GM12864 (cell line): Measurements from ENCODE around the gene SEMA5A.

Experiments used
- DNase-seq: peaks from one replicate; pipeline ENCODE4 v3.0.0-alpha.2; 2011; ENCODE audit warnings: low read depth
- H3K4me3 ChIP-seq: 2 replicates; pipeline ENCODE4 v1.5.1; 2011; ENCODE audit warnings: mild to moderate bottlenecking, low read depth, low read length, control low read depth
- CTCF ChIP-seq: IDR thresholded peaks from 2 replicates; pipeline ENCODE4 v1.5.1; 2011; ENCODE audit warnings: low read depth, mild to moderate bottlenecking, moderate library complexity, low read length, control low read depth, inconsistent platforms; ENCODE audit errors: missing control alignments

Gene SEMA5A

DNA sequence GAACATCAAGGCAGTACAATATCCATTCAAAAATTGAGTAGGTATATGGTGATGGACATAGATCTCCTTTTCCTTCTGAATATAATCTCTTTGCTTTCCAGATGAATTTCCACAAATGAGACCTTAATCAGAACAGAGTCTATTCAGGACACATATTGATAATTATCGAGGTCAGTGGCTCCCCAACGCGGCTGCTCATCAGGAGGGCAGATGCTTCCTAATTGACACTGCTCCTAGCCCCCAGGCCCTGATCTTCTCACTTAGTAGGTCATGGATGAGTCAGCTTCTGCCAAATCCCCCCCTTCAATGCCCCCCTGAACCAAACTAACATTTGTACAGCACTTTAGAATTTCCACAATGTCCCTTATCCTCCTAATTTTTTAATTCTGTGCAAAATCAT is 51.6 kb downstream of the SEMA5A start:
- TF ChIP-seq CTCF: no peak
- no peak for DNase-seq
- no peak overlapping the region for H3K4me3 ChIP-seq

GRCh38 chr5:9490494-9491097 is 55.3 kb downstream of the SEMA5A start:
- no peak for TF ChIP-seq CTCF
- no peak overlapping the region for H3K4me3 ChIP-seq
- no peak for DNase-seq

- DNase-seq: no peak
- TF ChIP-seq CTCF: no peak
- no peak overlapping the region for H3K4me3 ChIP-seq
Measured at GRCh38 chr5:9483779-9484178, 62.1 kb downstream of the SEMA5A start.

DNA sequence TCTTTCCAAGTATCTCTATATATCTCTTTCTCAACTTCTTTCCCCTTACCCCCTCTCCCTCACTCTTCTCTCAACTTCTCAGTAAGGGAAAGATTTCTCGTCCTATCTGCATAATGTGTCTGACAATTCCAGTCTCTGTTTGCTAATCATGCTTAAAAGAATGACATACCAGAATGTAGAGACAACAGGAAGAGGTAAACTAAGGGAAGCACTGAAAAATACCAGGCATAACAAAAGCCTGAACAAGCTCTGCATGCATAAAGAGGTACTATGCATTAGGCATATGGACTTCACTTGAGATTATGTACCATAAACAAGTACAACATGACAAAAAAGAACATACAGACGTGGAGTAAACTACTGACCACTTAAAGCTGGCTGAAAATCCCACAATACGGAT is 62.6 kb downstream of the SEMA5A start:
- no peak for TF ChIP-seq CTCF
- DNase-seq: no peak
- H3K4me3 ChIP-seq: no peak overlapping the region

GRCh38 chr5:9482381-9482780 is 63.5 kb downstream of the SEMA5A start:
- TF ChIP-seq CTCF: no peak
- no peak for DNase-seq
- no peak overlapping the region for H3K4me3 ChIP-seq

DNA sequence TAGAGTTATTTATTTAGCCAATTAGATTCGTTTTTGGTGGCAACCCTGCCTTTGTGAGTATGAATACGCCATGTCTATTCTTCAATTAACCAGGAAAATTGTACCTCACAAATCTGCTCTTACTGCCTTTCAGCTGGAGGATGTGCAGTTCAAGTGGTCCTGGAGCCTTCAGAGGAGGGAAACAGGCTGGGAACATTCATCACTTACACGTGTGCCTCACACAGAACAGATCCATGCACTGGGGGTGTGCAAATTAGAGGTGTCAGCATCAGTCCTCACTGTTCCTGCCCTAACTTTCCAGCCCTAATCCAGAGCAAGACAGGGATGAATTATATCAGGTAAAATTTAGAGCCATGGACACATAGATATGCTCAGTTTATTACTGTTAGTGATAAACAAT is 65.4 kb downstream of the SEMA5A start:
- no peak overlapping the region for H3K4me3 ChIP-seq
- no peak for DNase-seq
- TF ChIP-seq CTCF: no peak

- DNase-seq: no peak
- TF ChIP-seq CTCF: no peak
- no peak overlapping the region for H3K4me3 ChIP-seq
Measured at GRCh38 chr5:9479990-9480389, 65.9 kb downstream of the SEMA5A start.
